NCI-H1417 treated with DMSO at 0.1 percent for 48 hours (cell line): ENCODE results near the gene AAK1.
A peak's percentile ranks its signal among the peaks of the same experiment; 100 is the strongest.
"Not testable (repeated sequence)": the region's sequence is repeated elsewhere in the genome, so short reads cannot be mapped to it uniquely, and the experiment has no call there.

Experiments used
- DNase-seq: peaks from one replicate; lab custom pipeline; 2025; lab: John Stamatoyannopoulos, UW

Gene AAK1

GRCh38 chr2:69659941-69660483, 16.5 kb upstream of the AAK1 start:
- no peak for DNase-seq

GRCh38 chr2:69659349-69659748, 15.8 kb upstream of the AAK1 start:
- no peak for DNase-seq

GRCh38 chr2:69652206-69652605, 8.7 kb upstream of the AAK1 start:
- DNase-seq = no peak

- not testable (repeated sequence) for DNase-seq
Measured at GRCh38 chr2:69647196-69647595, 3.7 kb upstream of the AAK1 start.

- no peak for DNase-seq
Measured at GRCh38 chr2:69646714-69647113, 3.2 kb upstream of the AAK1 start.

GRCh38 chr2:69645921-69646320, 2.4 kb upstream of the AAK1 start:
- no peak for DNase-seq

GRCh38 chr2:69645031-69645431, 1.5 kb upstream of the AAK1 start:
- no peak for DNase-seq

GRCh38 chr2:69644506-69644979, 1.0 kb upstream of the AAK1 start:
- DNase-seq = no peak

- peak; percentile 19 for DNase-seq
Measured at GRCh38 chr2:69642709-69643601, 584 bp downstream of the AAK1 start.

GRCh38 chr2:69641887-69642708, 1.4 kb downstream of the AAK1 start:
- no peak for DNase-seq

- no peak for DNase-seq
Measured at GRCh38 chr2:69641471-69641870, 2.1 kb downstream of the AAK1 start.

GRCh38 chr2:69639266-69639665, 4.3 kb downstream of the AAK1 start:
- no peak for DNase-seq

- no peak for DNase-seq
Measured at GRCh38 chr2:69638630-69639029, 4.9 kb downstream of the AAK1 start.

- DNase-seq = no peak
Measured at GRCh38 chr2:69637923-69638322, 5.6 kb downstream of the AAK1 start.

- no peak for DNase-seq
Measured at GRCh38 chr2:69636395-69636794, 7.1 kb downstream of the AAK1 start.

GRCh38 chr2:69635432-69635831, 8.1 kb downstream of the AAK1 start:
- DNase-seq = no peak

GRCh38 chr2:69634196-69634821, 9.2 kb downstream of the AAK1 start:
- DNase-seq = no peak

- DNase-seq = no peak
Measured at GRCh38 chr2:69631402-69631801, 12.1 kb downstream of the AAK1 start.

GRCh38 chr2:69629921-69630608, 13.5 kb downstream of the AAK1 start:
- DNase-seq = no peak

GRCh38 chr2:69628325-69629021, 15.1 kb downstream of the AAK1 start:
- DNase-seq = no peak
